CD14-positive monocyte (primary cell): ENCODE measurements around the gene SLC38A1. TPM values are rescaled to one million over a fixed set of nuclear protein-coding genes. Genes with fewer than 3 reads are reported as not detected.

ENCODE experiments used
- DNase-seq, 3 donors: peaks; one replicate each; pipeline ENCODE4 v3.0.0-alpha.2; 2011 to 2022
- H2AFZ ChIP-seq: 2 replicates; pipeline ENCODE4 v1.6.0; 2012; ENCODE audit warnings: mild to moderate bottlenecking, low read depth, low read length, inconsistent platforms; ENCODE audit not compliant: insufficient read depth, poor library complexity, severe bottlenecking
- H3K27ac ChIP-seq, 2 donors: 1 replicate in 1 of 2; 2 replicates in 1 of 2; pipeline ENCODE4 v1.5.1; 2012 to 2013; ENCODE audit warnings: low read length in 2 of 2, control low read depth in 1 of 2, inconsistent platforms in 1 of 2, low read depth in 1 of 2, mild to moderate bottlenecking in 1 of 2
- H3K27me3 ChIP-seq, 2 donors: one replicate each; pipeline versions ENCODE4 v1.6.0 to v1.6.1; 2011 to 2013; ENCODE audit warnings: low read length in 2 of 2; ENCODE audit not compliant: control insufficient read depth in 2 of 2, insufficient read depth in 2 of 2
- H3K36me3 ChIP-seq, 2 donors: replicated peaks in 1 of 2; 1 replicate in 1 of 2; 2 replicates in 1 of 2; pipeline versions ENCODE4 v1.5.1 to v1.6.1; 2012 to 2013; ENCODE audit warnings: low read length in 2 of 2, control low read depth in 1 of 2, inconsistent platforms in 1 of 2, mild to moderate bottlenecking in 1 of 2; ENCODE audit not compliant: insufficient read depth in 2 of 2, control insufficient read depth in 1 of 2
- H3K4me1 ChIP-seq, 2 donors: 1 replicate in 1 of 2; 2 replicates in 1 of 2; pipeline versions ENCODE4 v1.5.1 to v1.6.1; 2012 to 2013; ENCODE audit warnings: low read length in 2 of 2, control low read depth in 1 of 2, inconsistent platforms in 1 of 2, mild to moderate bottlenecking in 1 of 2, moderate library complexity in 1 of 2; ENCODE audit not compliant: insufficient read depth in 2 of 2, control insufficient read depth in 1 of 2
- H3K4me2 ChIP-seq: replicated peaks from 2 replicates; pipeline ENCODE3; 2012; ENCODE audit warnings: low read length, moderate library complexity, mild to moderate bottlenecking; ENCODE audit not compliant: poor library complexity, severe bottlenecking; ENCODE audit errors: extremely low read depth
- H3K4me3 ChIP-seq, 3 experiments: fragments of 200-600 bp in 1 of 3; sonication (generic) in 1 of 3; replicated peaks in 1 of 3; 1 replicate in 2 of 3; 2 replicates in 1 of 3; pipeline ENCODE4 v1.5.1; 2011 to 2013; ENCODE audit warnings: low read length in 3 of 3, mild to moderate bottlenecking in 3 of 3, control low read depth in 2 of 3, low read depth in 2 of 3, inconsistent platforms in 1 of 3, moderate library complexity in 1 of 3
- H3K79me2 ChIP-seq: 2 replicates; pipeline ENCODE4 v1.6.0; 2012; ENCODE audit warnings: mild to moderate bottlenecking, control low read depth, inconsistent platforms, low read length, moderate library complexity; ENCODE audit not compliant: insufficient read depth
- H3K9ac ChIP-seq: 2 replicates; pipeline ENCODE4 v1.6.0; 2017; ENCODE audit warnings: low read length, mild to moderate bottlenecking; ENCODE audit not compliant: insufficient read depth, poor library complexity, severe bottlenecking
- H3K9me3 ChIP-seq, 2 donors: replicated peaks in 1 of 2; 1 replicate in 1 of 2; 2 replicates in 1 of 2; pipeline versions ENCODE4 v1.5.1 to v1.6.1; 2012 to 2013; ENCODE audit warnings: low read length in 2 of 2, control low read depth in 1 of 2; ENCODE audit not compliant: control insufficient read depth in 1 of 2, insufficient read depth in 1 of 2
- H4K20me1 ChIP-seq: 2 replicates; pipeline ENCODE4 v1.6.0; 2012; ENCODE audit warnings: mild to moderate bottlenecking, low read length, control low read depth, moderate library complexity; ENCODE audit not compliant: insufficient read depth
- H3K27ac Mint-ChIP-seq, 7 donors: one replicate each; pipeline ENCODE4 v1.8.0; 2020; ENCODE audit warnings: mild to moderate bottlenecking in 7 of 7, mixed read lengths in 7 of 7, moderate library complexity in 6 of 7, inconsistent platforms in 2 of 7
- H3K27me3 Mint-ChIP-seq, 3 donors: one replicate each; pipeline ENCODE4 v1.8.0; 2021 to 2022; ENCODE audit warnings: low read depth in 3 of 3, mild to moderate bottlenecking in 3 of 3, mixed read lengths in 3 of 3, moderate library complexity in 3 of 3, inconsistent platforms in 1 of 3
- H3K36me3 Mint-ChIP-seq, 2 donors: one replicate each; pipeline ENCODE4 v1.8.0; 2020; ENCODE audit warnings: mixed read lengths in 2 of 2, inconsistent platforms in 1 of 2, mild to moderate bottlenecking in 1 of 2
- H3K4me1 Mint-ChIP-seq: one replicate; pipeline ENCODE4 v1.8.0; 2020; ENCODE audit warnings: mild to moderate bottlenecking, mixed read lengths
- H3K4me3 Mint-ChIP-seq, 2 donors: one replicate each; pipeline ENCODE4 v1.8.0; 2020; ENCODE audit warnings: mild to moderate bottlenecking in 2 of 2, mixed read lengths in 2 of 2, moderate library complexity in 1 of 2
- H3K9me3 Mint-ChIP-seq, 7 donors: one replicate each; pipeline ENCODE4 v1.8.0; 2020 to 2022; ENCODE audit warnings: mixed read lengths in 7 of 7, mild to moderate bottlenecking in 6 of 7, moderate library complexity in 6 of 7, inconsistent platforms in 2 of 7
- CTCF ChIP-seq: fragments of 200-600 bp; IDR thresholded peaks from one replicate; pipeline ENCODE4 v1.8.0; 2022; ENCODE audit warnings: antibody characterized with exemption, mild to moderate bottlenecking
- WGBS: methylation state at CpG from one replicate; pipeline ENCODE4 v1.1.5; 2013; ENCODE audit warnings: missing lambda C conversion rate; ENCODE audit not compliant: insufficient coverage; 5-methylcytosine and 5-hydroxymethylcytosine counted together
- intact Hi-C, 2 donors: fragments of 100-400 bp; cut with micrococcal nuclease; formaldehyde crosslinking; loops; one replicate each; pipeline versions ENCODE4 v1.15.0 to v1.15.1; 2023
- polyA plus RNA-seq, 3 donors: library from polyadenylated mRNA; depleted of rRNA in 1 of 3; unstranded in 2 of 3; stranded (reverse) in 1 of 3; fragments of 300-500 nt in 2 of 3; fragments of >200 nt in 1 of 3; fragmentation: Illumina TruSeq in 2 of 3; gene quantifications; 1 replicate in 2 of 3; 2 replicates in 1 of 3; pipeline ENCODE4 v1.2.3, GENCODE V29; 2012 to 2021

SLC38A1 gene
- polyA plus RNA-seq, 3 donors = 0.92 to 1.9 (median 1.6) TPM

GRCh38 chr12:46181465-46181864 lies 87.4 kb downstream of the SLC38A1 start:
- 100% methylated on average over 1 of the region's 1 CpG for WGBS
- Histone ChIP-seq H4K20me1 (no peaks in the 10 kb centered on the region), H3K4me3 (no peak overlapping the region), H2AFZ (no peak overlapping the region), H3K79me2 (no peaks in the 10 kb centered on the region), H3K27ac (no peak overlapping the region), H3K4me2 (no peak overlapping the region), H3K4me1 (peaks cover 18 to 24% of the 10 kb centered on the region in 2 donors), H3K9ac (no peak overlapping the region), H3K27me3 (no peaks in the 10 kb centered on the region), H3K36me3 (no peaks in the 10 kb centered on the region), H3K9me3 (no peaks in the 10 kb centered on the region)
- no peak for DNase-seq
- Mint-ChIP-seq H3K27ac (no peak overlapping the region), H3K9me3 (no peaks in the 10 kb centered on the region), H3K4me3 (no peak overlapping the region), H3K36me3 (no peaks in the 10 kb centered on the region), H3K4me1 (peaks cover 36% of the 10 kb centered on the region), H3K27me3 (no peaks in the 10 kb centered on the region)
- TF ChIP-seq CTCF = no peak
- intact Hi-C loops = no loop called here

- no peaks in the 10 kb centered on the region for H4K20me1 ChIP-seq
- H3K79me2 ChIP-seq = no peaks in the 10 kb centered on the region
- H2AFZ ChIP-seq = no peak overlapping the region
- no peak overlapping the region for H3K9ac ChIP-seq
- TF ChIP-seq CTCF = no peak
- no peaks in the 10 kb centered on the region for H3K9me3 ChIP-seq
- DNase-seq = no peak
- H3K36me3 ChIP-seq = no peaks in the 10 kb centered on the region
- H3K27me3 ChIP-seq = no peaks in the 10 kb centered on the region
- peaks cover 17 to 21% of the 10 kb centered on the region in 2 donors for H3K4me1 ChIP-seq
- Mint-ChIP-seq H3K36me3 (no peaks in the 10 kb centered on the region), H3K27ac (no peak overlapping the region), H3K4me1 (peaks cover 30% of the 10 kb centered on the region), H3K4me3 (no peak overlapping the region), H3K9me3 (no peaks in the 10 kb centered on the region), H3K27me3 (no peaks in the 10 kb centered on the region)
- no peak overlapping the region for H3K4me3 ChIP-seq
- H3K4me2 ChIP-seq = no peak overlapping the region
- intact Hi-C loops = no loop called here
- no peak overlapping the region for H3K27ac ChIP-seq
- 33% methylated on average over 1 of the region's 7 CpGs for WGBS
Measured at GRCh38 chr12:46179693-46180452, 89.0 kb downstream of the SLC38A1 start.
